ENCODE data around the gene XKRX. TPM values are rescaled to one million over a fixed set of nuclear protein-coding genes. Genes with fewer than 3 reads are reported as not detected.

XKRX gene
- polyA plus RNA-seq, 1 of the 3 experiments (the other 2 are of a cell fraction): not detected

DNA sequence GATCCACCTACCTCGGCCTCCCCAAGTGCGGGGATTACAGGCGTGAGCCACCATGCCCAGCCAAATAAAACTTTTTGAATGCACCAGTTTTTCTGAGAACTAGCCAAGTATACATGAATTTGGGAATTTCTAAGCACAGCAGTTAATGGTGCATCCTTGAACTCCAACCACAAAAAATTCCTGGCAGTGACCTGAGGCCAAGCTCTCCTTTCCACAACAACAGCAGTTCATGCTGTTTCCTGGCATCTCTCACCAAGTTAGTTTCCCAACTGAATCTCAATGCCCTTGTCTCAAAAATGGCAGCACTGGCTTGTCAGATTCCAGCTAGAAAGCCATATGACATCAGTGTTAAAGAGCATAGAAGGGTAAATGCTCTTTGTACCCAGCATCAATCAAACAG, 15.9 kb upstream of the XKRX start:
- Histone ChIP-seq H3K9me2 (no peaks in the 10 kb centered on the region), H3K4me1 (ENCODE audit: control insufficient read depth in 1 of 2, insufficient read depth in 2 of 2, low read depth in 1 of 2, low read length in 1 of 2) (no peaks in the 10 kb centered on the region), H3K9ac (no peak overlapping the region), H3K79me2 (ENCODE audit: insufficient read depth) (no peaks in the 10 kb centered on the region), H2AFZ (ENCODE audit: low read depth) (no peak overlapping the region), H3K4me3 (ENCODE audit: low read depth in 2 of 2, low read length in 1 of 2) (no peak overlapping the region), H3K9me3 (no peaks in the 10 kb centered on the region), H4K20me1 (ENCODE audit: insufficient read depth) (no peaks in the 10 kb centered on the region), H3K36me3 (replicated peaks in 1 of 2; ENCODE audit: control insufficient read depth in 1 of 2, insufficient read depth in 2 of 2, low read length in 1 of 2) (no peaks in the 10 kb centered on the region), H3K27me3 (ENCODE audit: insufficient read depth) (no peaks in the 10 kb centered on the region), H3K4me2 (no peak overlapping the region), H3K27ac (ENCODE audit: low read depth in 2 of 2, low read length in 1 of 2) (no peak overlapping the region), H3F3A (replicated peaks; ENCODE audit: insufficient read depth) (no peaks in the 10 kb centered on the region)
- ChIA-PET POLR2A (no interaction called here), CTCF (interaction anchor here (0.6 kb wide), 1 partner anchor 49 kb away, joined by 3 read pairs; no protein-coding TSS in a partner anchor)
- TF ChIP-seq MEF2A (IDR thresholded peaks at IDR 0.05; ENCODE audit: borderline replicate concordance, low read depth) (no peak), SMC3 (IDR thresholded peaks at IDR 0.05; ENCODE audit: low read depth, low read length) (no peak), POLR2AphosphoS5 (IDR thresholded peaks at IDR 0.05; ENCODE audit: low read depth, low read length) (no peak), RAD21 (IDR thresholded peaks at IDR 0.05; ENCODE audit: low read length) (no peak), TEAD4 (IDR thresholded peaks at IDR 0.05; ENCODE audit: borderline replicate concordance, insufficient read depth) (no peak), ELF1 (IDR thresholded peaks at IDR 0.05) (no peak), RCOR1 (IDR thresholded peaks at IDR 0.05; ENCODE audit: low read length) (no peak), FOXM1 (IDR thresholded peaks at IDR 0.05; ENCODE audit: low read depth) (no peak), JUND (IDR thresholded peaks at IDR 0.05) (no peak), FOSL2 (IDR thresholded peaks at IDR 0.05; ENCODE audit: borderline replicate concordance, low read depth) (no peak), YY1 (IDR thresholded peaks at IDR 0.05; ENCODE audit: low read depth) (no peak), FOXJ3 (CRISPR knock-in tag; IDR thresholded peaks at IDR 0.05) (no peak), CHD2 (IDR thresholded peaks at IDR 0.05; ENCODE audit: low read length, partially characterized antibody) (no peak), GABPA (IDR thresholded peaks at IDR 0.05; ENCODE audit: low read depth) (no peak), MXI1 (IDR thresholded peaks at IDR 0.05; ENCODE audit: low read depth, low read length) (no peak)
- TF ChIP-seq, protein P1, sequence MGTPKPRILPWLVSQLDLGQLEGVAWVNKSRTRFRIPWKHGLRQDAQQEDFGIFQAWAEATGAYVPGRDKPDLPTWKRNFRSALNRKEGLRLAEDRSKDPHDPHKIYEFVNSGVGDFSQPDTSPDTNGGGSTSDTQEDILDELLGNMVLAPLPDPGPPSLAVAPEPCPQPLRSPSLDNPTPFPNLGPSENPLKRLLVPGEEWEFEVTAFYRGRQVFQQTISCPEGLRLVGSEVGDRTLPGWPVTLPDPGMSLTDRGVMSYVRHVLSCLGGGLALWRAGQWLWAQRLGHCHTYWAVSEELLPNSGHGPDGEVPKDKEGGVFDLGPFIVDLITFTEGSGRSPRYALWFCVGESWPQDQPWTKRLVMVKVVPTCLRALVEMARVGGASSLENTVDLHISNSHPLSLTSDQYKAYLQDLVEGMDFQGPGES (IDR thresholded peaks at IDR 0.05; ENCODE audit: low read depth, low read length): no peak
- TF ChIP-seq, protein P2, sequence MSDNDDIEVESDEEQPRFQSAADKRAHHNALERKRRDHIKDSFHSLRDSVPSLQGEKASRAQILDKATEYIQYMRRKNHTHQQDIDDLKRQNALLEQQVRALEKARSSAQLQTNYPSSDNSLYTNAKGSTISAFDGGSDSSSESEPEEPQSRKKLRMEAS (IDR thresholded peaks at IDR 0.05; ENCODE audit: low read depth): no peak
- TF ChIP-seq, protein P3, sequence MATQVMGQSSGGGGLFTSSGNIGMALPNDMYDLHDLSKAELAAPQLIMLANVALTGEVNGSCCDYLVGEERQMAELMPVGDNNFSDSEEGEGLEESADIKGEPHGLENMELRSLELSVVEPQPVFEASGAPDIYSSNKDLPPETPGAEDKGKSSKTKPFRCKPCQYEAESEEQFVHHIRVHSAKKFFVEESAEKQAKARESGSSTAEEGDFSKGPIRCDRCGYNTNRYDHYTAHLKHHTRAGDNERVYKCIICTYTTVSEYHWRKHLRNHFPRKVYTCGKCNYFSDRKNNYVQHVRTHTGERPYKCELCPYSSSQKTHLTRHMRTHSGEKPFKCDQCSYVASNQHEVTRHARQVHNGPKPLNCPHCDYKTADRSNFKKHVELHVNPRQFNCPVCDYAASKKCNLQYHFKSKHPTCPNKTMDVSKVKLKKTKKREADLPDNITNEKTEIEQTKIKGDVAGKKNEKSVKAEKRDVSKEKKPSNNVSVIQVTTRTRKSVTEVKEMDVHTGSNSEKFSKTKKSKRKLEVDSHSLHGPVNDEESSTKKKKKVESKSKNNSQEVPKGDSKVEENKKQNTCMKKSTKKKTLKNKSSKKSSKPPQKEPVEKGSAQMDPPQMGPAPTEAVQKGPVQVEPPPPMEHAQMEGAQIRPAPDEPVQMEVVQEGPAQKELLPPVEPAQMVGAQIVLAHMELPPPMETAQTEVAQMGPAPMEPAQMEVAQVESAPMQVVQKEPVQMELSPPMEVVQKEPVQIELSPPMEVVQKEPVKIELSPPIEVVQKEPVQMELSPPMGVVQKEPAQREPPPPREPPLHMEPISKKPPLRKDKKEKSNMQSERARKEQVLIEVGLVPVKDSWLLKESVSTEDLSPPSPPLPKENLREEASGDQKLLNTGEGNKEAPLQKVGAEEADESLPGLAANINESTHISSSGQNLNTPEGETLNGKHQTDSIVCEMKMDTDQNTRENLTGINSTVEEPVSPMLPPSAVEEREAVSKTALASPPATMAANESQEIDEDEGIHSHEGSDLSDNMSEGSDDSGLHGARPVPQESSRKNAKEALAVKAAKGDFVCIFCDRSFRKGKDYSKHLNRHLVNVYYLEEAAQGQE (IDR thresholded peaks at IDR 0.05; ENCODE audit: low read depth, low read length): no peak
- DNase-seq: no peak
- 45% methylated on average over 3 of the region's 3 CpGs for WGBS (ENCODE audit: low lambda C conversion rate)
